ENCODE data around the gene SCFD2.

DNA sequence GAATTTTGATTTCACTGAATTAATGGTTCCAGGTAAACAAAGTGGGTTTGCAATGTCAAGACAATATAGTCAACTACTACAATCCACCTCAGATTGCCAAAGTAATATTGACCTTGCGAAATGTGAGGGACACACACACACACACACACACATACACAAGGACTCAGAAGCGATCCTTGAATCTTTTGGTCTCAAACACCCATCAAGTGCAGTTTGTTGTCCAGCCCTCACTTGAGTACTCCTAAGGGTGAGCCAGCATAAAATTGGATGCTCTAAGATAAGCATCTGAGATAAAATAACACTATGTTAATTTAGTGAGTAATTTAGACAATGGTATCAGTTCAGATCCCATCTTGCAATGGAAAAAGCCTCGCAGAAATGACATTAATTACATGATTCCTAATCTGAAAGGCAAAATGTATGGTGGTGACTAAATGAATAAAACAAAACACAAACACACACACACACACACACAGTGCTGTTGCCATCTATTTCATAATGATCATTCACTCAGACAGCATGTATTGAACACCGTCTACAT, 401.2 kb downstream of the SCFD2 start:
- TF ChIP-seq GATA3 (IDR thresholded peaks at IDR 0.05; ENCODE audit: low read depth, low read length) (no peak), GATA2 (IDR thresholded peaks at IDR 0.05; ENCODE audit: low read depth, low read length) (0 out of 2 replicates have a peak, but pooled peaks have one; percentile 21)

Measured in SH-SY5Y (cell line).